Hepatocyte (in vitro differentiated cells): Measurements from ENCODE around the gene SCP2D1.

Experiments used
- CTCF ChIP-seq: fragments of 200-600 bp; sonication (generic); IDR thresholded peaks from 2 replicates; pipeline ENCODE4 v1.5.1; 2016; ENCODE audit warnings: antibody characterized with exemption, mild to moderate bottlenecking; ENCODE audit not compliant: poor library complexity
- EZH2phosphoT487 ChIP-seq: fragments of 200-600 bp; sonication (generic); IDR thresholded peaks from one replicate; pipeline ENCODE4 v1.6.1; 2018; ENCODE audit warnings: antibody characterized with exemption, mild to moderate bottlenecking, low read depth, moderate library complexity; ENCODE audit not compliant: unreplicated experiment, severe bottlenecking

DNA sequence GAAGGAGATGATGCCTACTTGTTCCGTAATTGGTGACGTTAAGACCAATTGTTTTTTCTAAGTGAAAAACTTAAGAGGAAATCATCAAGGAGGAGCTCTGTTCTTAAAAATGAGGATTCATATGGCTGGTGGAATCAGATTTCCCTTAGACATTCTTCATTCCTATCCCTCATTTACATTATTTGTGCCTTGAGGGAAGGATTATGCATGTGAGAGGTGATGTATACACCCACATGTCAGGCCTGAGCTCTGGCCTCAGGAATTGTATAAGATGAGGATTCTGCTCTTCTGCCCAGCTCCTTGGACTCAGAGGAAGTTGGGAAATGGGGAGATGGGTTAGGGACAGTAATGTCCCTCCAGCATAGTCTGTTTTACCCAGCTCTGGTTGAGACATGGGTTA, 42.3 kb downstream of the SCP2D1 start:
- no peak for TF ChIP-seq CTCF
- TF ChIP-seq EZH2phosphoT487, result no peak
